GOT3 (cell line): ENCODE results near the gene RASSF5.

ENCODE experiments used
- DNase-seq: peaks from one replicate; lab custom pipeline; 2025; ENCODE audit warnings: mixed read lengths; lab: John Stamatoyannopoulos, UW

RASSF5 gene

GRCh38 chr1:206497774-206498173 lies 9.6 kb upstream of the RASSF5 start:
- DNase-seq: no peak

DNA sequence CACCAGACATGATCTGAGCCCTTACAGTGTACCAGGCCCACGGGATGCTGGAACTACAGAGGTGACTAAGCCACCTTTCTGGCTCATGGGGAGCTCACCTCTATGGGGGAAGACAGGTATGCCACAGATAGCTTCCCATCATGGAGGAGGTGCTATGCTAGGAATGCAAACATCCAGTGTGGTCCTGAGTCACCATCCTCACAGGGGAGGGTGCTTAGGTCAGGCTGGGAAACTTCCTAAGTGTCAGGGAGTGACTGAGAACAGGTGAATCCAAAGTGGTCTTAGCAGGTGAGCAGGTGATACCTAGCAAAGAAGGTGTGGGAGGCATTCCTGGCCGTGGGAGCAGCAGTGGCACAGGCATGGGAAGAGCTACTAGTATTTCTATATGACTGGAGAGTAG lies 8.6 kb upstream of the RASSF5 start:
- no peak for DNase-seq

GRCh38 chr1:206500046-206500445 lies 7.3 kb upstream of the RASSF5 start:
- no peak for DNase-seq

- no peak for DNase-seq
Observed at GRCh38 chr1:206501881-206502280, 5.5 kb upstream of the RASSF5 start.

DNA sequence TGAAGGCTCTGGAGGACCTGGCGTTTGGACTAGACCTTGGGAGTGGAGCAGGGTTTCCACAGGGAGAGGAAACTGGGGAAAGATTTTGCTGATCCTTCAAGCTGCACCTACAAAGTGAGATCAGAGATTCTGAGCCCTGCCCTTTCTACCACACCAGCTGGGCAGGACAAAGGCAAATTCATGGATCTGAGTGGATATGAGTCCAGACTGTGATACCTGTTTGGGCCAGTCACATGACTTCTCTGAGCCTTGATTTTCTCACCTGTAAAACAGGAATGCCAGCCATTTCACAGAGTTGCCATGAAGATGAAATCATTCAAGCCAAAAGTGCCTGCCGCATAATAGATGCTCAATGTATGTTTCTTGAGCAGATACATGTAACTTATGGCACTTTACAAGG lies 4.9 kb upstream of the RASSF5 start:
- no peak for DNase-seq

DNA sequence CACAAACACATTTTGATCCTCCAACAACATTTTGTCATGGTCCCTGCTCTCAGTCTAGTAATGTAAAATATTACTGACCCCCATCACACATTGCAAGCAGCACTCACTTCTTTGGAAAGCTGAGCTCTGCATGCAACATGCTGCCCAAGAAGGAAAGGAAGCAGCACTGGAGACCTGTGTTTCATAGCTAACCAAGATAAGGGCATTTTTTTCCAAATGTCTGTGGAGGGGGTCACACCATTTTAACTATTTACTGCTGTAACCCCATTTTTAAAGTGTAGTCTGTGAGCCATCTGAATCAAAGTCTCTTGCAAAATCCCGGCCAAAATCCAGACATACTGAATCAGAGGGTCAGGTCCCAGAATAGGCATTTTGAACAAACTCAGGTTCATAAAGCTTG lies 4.5 kb upstream of the RASSF5 start:
- no peak for DNase-seq

DNA sequence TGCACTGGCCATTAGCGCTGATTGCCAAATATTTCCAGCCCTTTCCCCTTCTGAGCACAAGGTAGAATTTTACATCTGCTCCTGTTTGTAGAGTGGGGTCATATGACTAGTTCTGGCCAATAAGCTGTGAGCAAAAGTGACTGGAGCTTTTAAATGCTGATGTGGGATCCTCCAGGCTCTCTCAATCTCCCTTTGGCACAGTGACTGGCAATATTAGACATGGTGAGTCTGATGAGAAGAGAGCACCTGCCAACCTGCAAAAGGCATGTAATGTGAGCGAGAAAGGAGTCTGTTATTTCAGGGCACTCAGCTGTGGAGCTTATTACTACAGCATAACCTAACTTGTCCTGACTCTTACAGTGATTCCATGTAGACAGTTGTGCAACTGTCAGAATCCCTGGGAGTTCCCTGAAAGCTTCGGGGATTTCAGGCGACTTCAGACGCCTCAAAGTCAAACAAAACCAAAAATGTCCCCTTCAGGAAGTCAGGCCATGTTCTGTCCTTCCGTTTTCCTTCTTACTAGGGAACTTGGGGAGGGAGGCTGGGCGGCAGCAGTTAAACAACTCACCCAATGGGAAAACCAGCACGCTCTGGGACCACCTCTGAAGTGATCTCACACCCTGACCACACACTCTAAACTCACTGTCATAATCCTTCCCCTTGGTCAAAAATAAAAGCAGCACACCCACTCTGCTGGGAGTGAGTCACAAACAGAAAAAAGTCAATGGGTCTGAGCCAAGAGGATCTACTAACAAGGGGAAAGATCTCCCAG lies 3.6 kb upstream of the RASSF5 start:
- DNase-seq: peak; percentile 72

DNA sequence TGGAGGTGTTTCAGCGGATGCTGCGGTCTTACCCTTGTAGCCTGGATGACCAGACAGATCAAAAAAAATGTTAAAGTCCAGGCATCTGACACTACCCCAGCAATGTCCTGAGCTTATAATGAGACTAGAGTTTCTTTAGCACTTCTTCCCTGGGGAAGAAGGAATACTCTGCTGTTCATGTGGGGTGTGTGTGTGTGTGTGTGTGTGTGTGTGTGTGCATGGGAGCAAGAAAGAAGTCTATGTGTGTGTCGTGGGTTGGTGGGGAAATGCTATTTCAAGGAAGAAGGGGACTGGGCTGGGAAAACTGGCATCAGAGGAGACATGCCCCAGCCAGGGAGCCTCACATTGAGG lies 3.0 kb upstream of the RASSF5 start:
- DNase-seq: no peak

- no peak for DNase-seq
Observed at GRCh38 chr1:206505702-206506355, 1.5 kb upstream of the RASSF5 start.

- DNase-seq: no peak
Observed at GRCh38 chr1:206506405-206507283, 687 bp upstream of the RASSF5 start.

DNA sequence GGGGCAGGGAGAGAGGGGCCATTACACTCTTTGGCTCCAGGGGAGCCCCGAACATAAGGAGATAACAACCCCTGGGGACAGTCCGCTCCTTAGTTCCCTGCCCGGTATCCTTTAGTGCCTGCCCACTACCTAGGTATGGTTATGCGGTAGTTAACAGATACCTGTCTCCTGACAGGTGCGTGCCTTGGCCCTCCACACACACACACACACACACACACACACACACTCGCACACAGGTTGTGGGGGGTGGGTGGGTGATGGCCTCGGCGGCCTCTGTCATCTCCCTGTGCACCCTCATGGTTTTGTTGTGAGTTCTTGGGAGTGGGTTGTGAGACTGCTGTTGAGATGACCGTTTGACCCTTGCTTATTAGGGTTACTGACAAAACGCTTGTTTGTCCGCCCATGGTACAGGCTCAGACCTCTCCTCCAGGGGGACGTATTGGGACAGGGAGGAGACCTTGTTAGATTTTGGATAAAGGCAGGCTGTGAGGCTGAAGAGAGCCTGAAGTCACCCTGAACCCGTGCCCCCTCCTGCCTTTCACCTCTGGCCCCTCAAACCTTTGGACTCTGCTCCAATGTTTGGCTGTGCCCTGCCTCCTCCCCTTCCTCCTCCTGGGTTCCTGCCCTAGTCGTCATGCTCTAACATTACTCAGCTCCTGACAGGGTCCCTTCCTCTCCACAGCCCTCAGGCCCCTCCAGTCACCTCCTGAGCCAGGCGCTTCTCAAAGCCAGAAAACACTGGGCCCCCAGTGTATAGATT lies 979 bp downstream of the RASSF5 start:
- no peak for DNase-seq

- DNase-seq: no peak
Observed at GRCh38 chr1:206508956-206509355, 1.6 kb downstream of the RASSF5 start.

GRCh38 chr1:206509612-206510257 lies 2.4 kb downstream of the RASSF5 start:
- no peak for DNase-seq

- no peak for DNase-seq
Observed at GRCh38 chr1:206510371-206510770, 3.0 kb downstream of the RASSF5 start.

DNA sequence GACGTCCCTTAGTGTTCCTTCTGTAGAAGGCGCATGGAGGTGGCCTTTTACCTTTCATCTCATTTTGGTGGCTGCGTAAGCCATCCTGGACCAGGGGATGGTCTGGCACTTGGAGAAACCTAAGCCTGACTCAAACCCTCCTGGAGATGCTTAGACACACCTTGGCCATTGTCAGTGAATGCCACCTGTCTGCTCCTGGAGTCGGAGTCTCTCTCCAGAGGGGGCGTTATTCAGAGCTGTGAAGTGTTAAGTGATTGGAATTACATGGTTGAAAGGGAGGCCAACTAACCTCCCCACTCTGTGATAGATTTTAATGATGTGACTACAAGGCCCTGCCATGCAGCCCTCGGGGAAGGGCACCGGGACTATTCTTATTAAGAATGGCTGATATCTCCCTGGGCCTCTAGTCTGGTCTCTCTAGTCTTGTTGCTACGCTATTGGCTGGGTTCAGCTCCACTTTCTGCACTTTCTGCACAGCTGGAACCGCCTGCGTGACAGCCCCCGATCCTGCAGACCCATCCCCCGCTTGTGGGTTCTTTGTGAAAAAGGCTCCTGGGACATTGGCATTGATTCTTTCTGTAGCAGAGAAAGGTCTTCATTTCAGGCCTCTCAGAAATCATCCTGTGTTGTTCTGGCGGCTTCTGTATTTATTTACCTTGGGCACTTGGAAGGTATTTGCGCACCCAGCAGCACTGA lies 4.2 kb downstream of the RASSF5 start:
- DNase-seq: no peak

- DNase-seq: no peak
Observed at GRCh38 chr1:206512058-206512850, 4.9 kb downstream of the RASSF5 start.

DNA sequence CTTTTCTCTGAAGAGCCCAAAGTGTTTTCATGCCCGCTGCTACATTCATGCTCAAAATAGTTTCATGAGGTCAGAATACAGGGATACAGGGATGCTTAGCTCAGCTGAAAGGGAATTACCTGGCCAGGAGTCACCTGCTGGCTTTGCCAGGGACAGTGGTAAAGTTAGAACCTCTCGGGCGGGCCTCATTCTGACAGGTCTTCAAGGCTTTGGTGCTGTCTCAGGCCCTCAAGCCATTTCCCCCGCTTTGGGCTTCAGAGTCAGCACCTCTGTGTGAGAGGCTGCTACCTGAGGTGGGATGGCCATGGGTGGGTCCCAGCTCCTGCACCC lies 5.5 kb downstream of the RASSF5 start:
- DNase-seq: no peak

GRCh38 chr1:206513312-206514111 lies 6.2 kb downstream of the RASSF5 start:
- no peak for DNase-seq

- no peak for DNase-seq
Observed at GRCh38 chr1:206514813-206515387, 7.6 kb downstream of the RASSF5 start.
